Measurements from ENCODE around the gene NFS1.
"Not testable (repeated sequence)": the region's sequence is repeated elsewhere in the genome, so short reads cannot be mapped to it uniquely, and the experiment has no call there.

Gene NFS1

GRCh38 chr20:35721219-35721618, 22.1 kb upstream of the NFS1 start:
- H3K9me3 Mint-ChIP-seq: no peaks in the 10 kb centered on the region
- H3K27ac Mint-ChIP-seq: no peak overlapping the region
- no peaks in the 10 kb centered on the region for H3K27me3 Mint-ChIP-seq
- intact Hi-C loops (cut with micrococcal nuclease): no loop called here
- no peaks in the 10 kb centered on the region for H3K4me1 Mint-ChIP-seq (ENCODE audit: low read depth)
- no peak overlapping the region for H3K4me3 Mint-ChIP-seq
- peaks cover 100% of the 10 kb centered on the region for H3K36me3 Mint-ChIP-seq (ENCODE audit: low read depth)

GRCh38 chr20:35720165-35721123, 21.3 kb upstream of the NFS1 start:
- Mint-ChIP-seq H3K27ac (no peak overlapping the region), H3K27me3 (no peaks in the 10 kb centered on the region), H3K4me3 (no peak overlapping the region), H3K36me3 (ENCODE audit: low read depth) (peaks cover 100% of the 10 kb centered on the region), H3K9me3 (no peaks in the 10 kb centered on the region), H3K4me1 (ENCODE audit: low read depth) (no peaks in the 10 kb centered on the region)
- intact Hi-C loops (cut with micrococcal nuclease): no loop called here

- Mint-ChIP-seq H3K27ac (no peak overlapping the region), H3K9me3 (no peaks in the 10 kb centered on the region), H3K27me3 (no peaks in the 10 kb centered on the region), H3K4me3 (no peak overlapping the region), H3K36me3 (ENCODE audit: low read depth) (peaks cover 100% of the 10 kb centered on the region), H3K4me1 (ENCODE audit: low read depth) (no peaks in the 10 kb centered on the region)
- intact Hi-C loops (cut with micrococcal nuclease): no loop called here
Measured at GRCh38 chr20:35719717-35720116, 20.6 kb upstream of the NFS1 start.

GRCh38 chr20:35718972-35719635, 20.0 kb upstream of the NFS1 start:
- Mint-ChIP-seq H3K9me3 (no peaks in the 10 kb centered on the region), H3K4me1 (ENCODE audit: low read depth) (no peaks in the 10 kb centered on the region), H3K4me3 (no peak overlapping the region), H3K27me3 (no peaks in the 10 kb centered on the region), H3K36me3 (ENCODE audit: low read depth) (peaks cover 100% of the 10 kb centered on the region), H3K27ac (no peak overlapping the region)
- intact Hi-C loops (cut with micrococcal nuclease): no loop called here

GRCh38 chr20:35718321-35718720, 19.2 kb upstream of the NFS1 start:
- H3K4me3 Mint-ChIP-seq; H3K9me3 Mint-ChIP-seq; H3K27ac Mint-ChIP-seq; intact Hi-C loops (cut with micrococcal nuclease); H3K4me1 Mint-ChIP-seq (ENCODE audit: low read depth); H3K27me3 Mint-ChIP-seq: not testable (repeated sequence)
- H3K36me3 Mint-ChIP-seq (ENCODE audit: low read depth): peaks cover 100% of the 10 kb centered on the region

GRCh38 chr20:35716330-35716729, 17.2 kb upstream of the NFS1 start:
- Mint-ChIP-seq H3K27ac (no peak overlapping the region), H3K4me3 (no peak overlapping the region), H3K4me1 (ENCODE audit: low read depth) (peaks cover 9% of the 10 kb centered on the region), H3K27me3 (no peaks in the 10 kb centered on the region), H3K36me3 (ENCODE audit: low read depth) (peaks cover 98% of the 10 kb centered on the region), H3K9me3 (no peaks in the 10 kb centered on the region)
- intact Hi-C loops (cut with micrococcal nuclease): no loop called here

- intact Hi-C loops (cut with micrococcal nuclease): loop anchor here (2.0 kb wide), 1 partner anchor 15 kb away; no protein-coding TSS in a partner anchor
Measured at GRCh38 chr20:35715652-35716051, 16.5 kb upstream of the NFS1 start.

GRCh38 chr20:35714127-35714526, 15.0 kb upstream of the NFS1 start:
- Mint-ChIP-seq H3K36me3 (ENCODE audit: low read depth) (peaks cover 95% of the 10 kb centered on the region), H3K9me3 (no peaks in the 10 kb centered on the region), H3K27me3 (no peaks in the 10 kb centered on the region), H3K4me1 (ENCODE audit: low read depth) (peaks cover 11% of the 10 kb centered on the region), H3K27ac (no peak overlapping the region), H3K4me3 (no peak overlapping the region)
- intact Hi-C loops (cut with micrococcal nuclease): loop anchor here (2.0 kb wide), 1 partner anchor 17 kb away; no protein-coding TSS in a partner anchor

More at GRCh38 chr20:35715652-35716051, 16.5 kb upstream of the NFS1 start:
- Mint-ChIP-seq H3K4me3 (no peak overlapping the region), H3K36me3 (ENCODE audit: low read depth) (peaks cover 98% of the 10 kb centered on the region), H3K9me3 (no peaks in the 10 kb centered on the region), H3K27me3 (no peaks in the 10 kb centered on the region), H3K27ac (no peak overlapping the region), H3K4me1 (ENCODE audit: low read depth) (peaks cover 9% of the 10 kb centered on the region)

GRCh38 chr20:35713120-35713519, 14.0 kb upstream of the NFS1 start:
- H3K4me3 Mint-ChIP-seq; intact Hi-C loops (cut with micrococcal nuclease); H3K9me3 Mint-ChIP-seq; H3K27me3 Mint-ChIP-seq; H3K27ac Mint-ChIP-seq: not testable (repeated sequence)
- H3K4me1 Mint-ChIP-seq (ENCODE audit: low read depth): peaks cover 12% of the 10 kb centered on the region
- H3K36me3 Mint-ChIP-seq (ENCODE audit: low read depth): peaks cover 93% of the 10 kb centered on the region

GRCh38 chr20:35711588-35712209, 12.5 kb upstream of the NFS1 start:
- H3K27ac Mint-ChIP-seq: no peak overlapping the region
- H3K36me3 Mint-ChIP-seq (ENCODE audit: low read depth): peaks cover 85% of the 10 kb centered on the region
- intact Hi-C loops (cut with micrococcal nuclease): no loop called here
- H3K27me3 Mint-ChIP-seq: no peaks in the 10 kb centered on the region
- H3K9me3 Mint-ChIP-seq: no peaks in the 10 kb centered on the region
- no peak overlapping the region for H3K4me3 Mint-ChIP-seq
- peaks cover 12% of the 10 kb centered on the region for H3K4me1 Mint-ChIP-seq (ENCODE audit: low read depth)

GRCh38 chr20:35710884-35711587, 11.9 kb upstream of the NFS1 start:
- Mint-ChIP-seq H3K4me3 (no peak overlapping the region), H3K4me1 (ENCODE audit: low read depth) (peaks cover 12% of the 10 kb centered on the region), H3K27me3 (no peaks in the 10 kb centered on the region), H3K36me3 (ENCODE audit: low read depth) (peaks cover 85% of the 10 kb centered on the region), H3K27ac (no peak overlapping the region), H3K9me3 (no peaks in the 10 kb centered on the region)
- intact Hi-C loops (cut with micrococcal nuclease): no loop called here

GRCh38 chr20:35710039-35710438, 10.9 kb upstream of the NFS1 start:
- Mint-ChIP-seq H3K4me1 (ENCODE audit: low read depth) (peaks cover 12% of the 10 kb centered on the region), H3K36me3 (ENCODE audit: low read depth) (peaks cover 85% of the 10 kb centered on the region), H3K27ac (no peak overlapping the region), H3K4me3 (no peak overlapping the region), H3K27me3 (no peaks in the 10 kb centered on the region), H3K9me3 (no peaks in the 10 kb centered on the region)
- intact Hi-C loops (cut with micrococcal nuclease): no loop called here

GRCh38 chr20:35709259-35709658, 10.1 kb upstream of the NFS1 start:
- no peak overlapping the region for H3K4me3 Mint-ChIP-seq
- H3K4me1 Mint-ChIP-seq (ENCODE audit: low read depth): peaks cover 12% of the 10 kb centered on the region
- intact Hi-C loops (cut with micrococcal nuclease): no loop called here
- H3K27me3 Mint-ChIP-seq: no peaks in the 10 kb centered on the region
- no peaks in the 10 kb centered on the region for H3K9me3 Mint-ChIP-seq
- H3K27ac Mint-ChIP-seq: no peak overlapping the region
- peaks cover 85% of the 10 kb centered on the region for H3K36me3 Mint-ChIP-seq (ENCODE audit: low read depth)

Data from dendritic cell treated with granulocyte-macrophage colony-stimulating factor and Interleukin-4, amounts not matched to agents 40 ng/mL and 50 ng/mL, for 4 days (primary cell).